GM12891 (cell line): ENCODE results near the gene TRRAP.

Source experiments
- PAX5 ChIP-seq: IDR thresholded peaks from 2 replicates; pipeline ENCODE4 v1.6.1; 2011; ENCODE audit warnings: low read length, moderate library complexity, mild to moderate bottlenecking; ENCODE audit not compliant: insufficient read depth, severe bottlenecking
- POLR2A ChIP-seq: IDR thresholded peaks from 2 replicates; pipeline ENCODE4 v1.6.1; 2011; ENCODE audit warnings: low read depth, low read length, control low read depth
- POLR2AphosphoS5 ChIP-seq: IDR thresholded peaks from 2 replicates; pipeline ENCODE4 v1.6.1; 2011; ENCODE audit warnings: low read depth, low read length, control low read depth
- SPI1 ChIP-seq: IDR thresholded peaks from 2 replicates; pipeline ENCODE4 v1.6.1; 2011; ENCODE audit warnings: low read depth, low read length, control low read depth
- TAF1 ChIP-seq: IDR thresholded peaks from 2 replicates; pipeline ENCODE4 v1.6.1; 2011; ENCODE audit warnings: low read depth, low read length, control low read depth

DNA sequence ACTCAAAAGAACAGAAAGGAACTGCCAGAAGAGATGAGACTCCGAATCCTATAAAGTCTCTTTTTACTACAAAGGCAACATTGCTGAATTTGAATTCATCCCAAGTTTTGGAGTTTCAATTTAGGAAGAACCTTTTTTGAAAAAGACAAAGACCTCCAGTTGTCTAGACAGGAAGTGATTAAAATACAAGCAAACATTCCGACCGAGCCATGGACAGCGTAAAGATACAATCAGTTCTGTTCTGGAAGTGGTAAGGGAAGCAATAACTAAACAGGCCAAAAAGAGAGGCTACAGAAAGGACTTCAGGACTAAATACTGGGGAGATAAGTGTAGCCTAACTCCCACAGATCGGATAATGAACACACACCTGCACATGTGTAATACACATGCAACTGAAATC lies 164.6 kb downstream of the TRRAP start:
- no peak for TF ChIP-seq POLR2AphosphoS5
- TF ChIP-seq POLR2A, result no peak
- TF ChIP-seq TAF1, result no peak
- no peak for TF ChIP-seq SPI1
- no peak for TF ChIP-seq PAX5
